Body of pancreas (tissue), 4 donors: ENCODE measurements around the gene VEGFA. TPM values are rescaled to one million over a fixed set of nuclear protein-coding genes. Genes with fewer than 3 reads are reported as not detected.
A peak's percentile ranks its signal among the peaks of the same experiment; 100 is the strongest.

Experiments used
- ATAC-seq: fragments of 150-250 bp; one replicate; pipeline ENCODE4 v1.9.1; 2016
- DNase-seq, 4 donors: peaks; one replicate each; pipeline ENCODE4 v3.0.0-alpha.2; 2019
- H3K27ac ChIP-seq, 4 donors: fragments of 200-600 bp; sonication (generic); 1 replicate in 3 of 4; 2 replicates in 1 of 4; pipeline versions ENCODE4 v1.5.1 to v1.6.1; 2016 to 2019; ENCODE audit warnings: mild to moderate bottlenecking in 1 of 4, mixed read lengths in 1 of 4, moderate library complexity in 1 of 4
- H3K27me3 ChIP-seq, 2 donors: fragments of 200-600 bp; sonication (generic); one replicate each; pipeline ENCODE4 v1.6.0; 2016; ENCODE audit warnings: mild to moderate bottlenecking in 1 of 2
- H3K36me3 ChIP-seq, 2 donors: fragments of 200-600 bp; sonication (generic); replicated peaks in 1 of 2; 2 replicates each; pipeline ENCODE4 v1.5.1; 2016; ENCODE audit warnings: low read depth in 2 of 2; ENCODE audit not compliant: insufficient read depth in 1 of 2
- H3K4me1 ChIP-seq: fragments of 200-600 bp; sonication (generic); one replicate; pipeline ENCODE4 v1.6.0; 2016
- H3K4me3 ChIP-seq, 2 donors: fragments of 200-600 bp; sonication (generic); 1 replicate in 1 of 2; 2 replicates in 1 of 2; pipeline ENCODE4 v1.5.1; 2016 to 2019
- H3K9me3 ChIP-seq, 3 donors: fragments of 200-600 bp; sonication (generic); 1 replicate in 2 of 3; 2 replicates in 1 of 3; pipeline ENCODE4 v1.5.1; 2016
- CTCF ChIP-seq, 7 experiments: fragments of 450-650 bp in 4 of 7; fragments of 200-600 bp in 3 of 7; sonication (generic) in 3 of 7; IDR thresholded peaks; one replicate each; pipeline ENCODE4 v1.5.1; 2016 to 2019; ENCODE audit warnings: antibody characterized with exemption in 7 of 7
- POLR2A ChIP-seq, 3 donors: fragments of 450-650 bp; IDR thresholded peaks; one replicate each; pipeline ENCODE4 v1.6.1; 2016; ENCODE audit warnings: antibody characterized with exemption in 3 of 3, mild to moderate bottlenecking in 2 of 3
- WGBS, 2 donors: methylation state at CpG; one replicate each; pipeline ENCODE4 v1.1.5; 2017; 5-methylcytosine and 5-hydroxymethylcytosine counted together
- intact Hi-C: fragments of 100-400 bp; cut with DNase I; formaldehyde crosslinking; loops from one replicate; pipeline ENCODE4 v1.15.1; 2023
- total RNA-seq, 2 donors: library from RNA; depleted of rRNA; stranded (reverse); fragments of >200 nt; gene quantifications; one replicate each; pipeline ENCODE4 v1.1.0, GENCODE V29; 2016

VEGFA gene
- total RNA-seq, 2 donors from 2014 or later = 84.8 to 272 TPM

GRCh38 chr6:43809417-43810305 is 39.6 kb downstream of the VEGFA start:
- peak in 3 of 4 donors; percentile 66 to 83 (median 79) for DNase-seq
- Histone ChIP-seq H3K9me3 (no peaks in the 10 kb centered on the region), H3K27me3 (no peaks in the 10 kb centered on the region), H3K36me3 (no peaks in the 10 kb centered on the region), H3K4me3 (no peak overlapping the region), H3K4me1 (peaks cover 84% of the 10 kb centered on the region), H3K27ac (peak overlapping the region in 3 of 4 donors; percentile 27 to 67 (median 43))
- TF ChIP-seq POLR2A (IDR thresholded peaks at IDR 0.05) = no peak
- intact Hi-C loops = no loop called here
- no peak for ATAC-seq
- 55 to 60% methylated on average over 14 of the region's 14 CpGs for WGBS, 2 donors

GRCh38 chr6:43810965-43811732 is 41.1 kb downstream of the VEGFA start:
- ATAC-seq = peak; percentile 34

GRCh38 chr6:43811733-43812099 is 41.7 kb downstream of the VEGFA start:
- Histone ChIP-seq H3K4me1 (peaks cover 69% of the 10 kb centered on the region), H3K4me3 (no peak overlapping the region), H3K27ac (peak overlapping the region; percentile 4 to 48 (median 33)), H3K9me3 (no peaks in the 10 kb centered on the region), H3K27me3 (no peaks in the 10 kb centered on the region), H3K36me3 (no peaks in the 10 kb centered on the region)
- WGBS, 2 donors = 89 to 97% methylated on average over 2 of the region's 2 CpGs
- intact Hi-C loops = no loop called here
- ATAC-seq (no peak), DNase-seq (no peak)
- no peak for TF ChIP-seq CTCF (IDR thresholded peaks at IDR 0.05)
- TF ChIP-seq POLR2A (IDR thresholded peaks at IDR 0.05) = no peak

More at GRCh38 chr6:43810965-43811732, 41.1 kb downstream of the VEGFA start:
- Histone ChIP-seq H3K9me3 (no peaks in the 10 kb centered on the region), H3K4me1 (peaks cover 75% of the 10 kb centered on the region), H3K4me3 (no peak overlapping the region), H3K27ac (peak overlapping the region; percentile 4 to 48 (median 33)), H3K36me3 (no peaks in the 10 kb centered on the region), H3K27me3 (no peaks in the 10 kb centered on the region)
- intact Hi-C loops = no loop called here
- TF ChIP-seq POLR2A (IDR thresholded peaks at IDR 0.05) (no peak), CTCF (IDR thresholded peaks at IDR 0.05) (no peak)
- DNase-seq = peak in 3 of 4 donors; percentile 63 to 71 (median 65)
- 49 to 52% methylated on average over 6 of the region's 6 CpGs for WGBS, 2 donors

- TF ChIP-seq POLR2A (IDR thresholded peaks at IDR 0.05) = no peak
- peak in 1 of 7 experiments; percentile 6 for TF ChIP-seq CTCF (IDR thresholded peaks at IDR 0.05)
- 36 to 49% methylated on average over 8 of the region's 8 CpGs for WGBS, 2 donors
- intact Hi-C loops = no loop called here
- H3K27me3 ChIP-seq = no peaks in the 10 kb centered on the region
- ATAC-seq (peak; percentile 62), DNase-seq (peak in 3 of 4 donors; percentile 74 to 83 (median 80))
- peaks cover 65% of the 10 kb centered on the region for H3K4me1 ChIP-seq
- H3K36me3 ChIP-seq = no peaks in the 10 kb centered on the region
- peak overlapping the region in 2 of 4 donors; percentile 15 to 49 for H3K27ac ChIP-seq
- no peak overlapping the region for H3K4me3 ChIP-seq
- no peaks in the 10 kb centered on the region for H3K9me3 ChIP-seq
Measured at GRCh38 chr6:43812850-43813578, 43.0 kb downstream of the VEGFA start.
